Naive thymus-derived CD8-positive, alpha-beta T cell (primary cell): ENCODE data around the gene TAOK1. TPM values are rescaled to one million over a fixed set of nuclear protein-coding genes. Genes with fewer than 3 reads are reported as not detected.
A peak's percentile ranks its signal among the peaks of the same experiment; 100 is the strongest.

Experiments used
- ATAC-seq, 2 donors: fragments of 150-1000 bp; cut with Tn5 transposase in 1 of 2; sonication (Bioruptor Pico), chemical (Tn5 transposase) in 1 of 2; 1 replicate in 1 of 2; 2 replicates in 1 of 2; pipeline ENCODE4 v1.10.0; 2021; ENCODE audit warnings: mild to moderate bottlenecking in 2 of 2, moderate library complexity in 2 of 2
- POLR2A ChIA-PET: fragments of 350-600 bp; sonication (Branson Sonifier 250); formaldehyde crosslinking; loops from one replicate; lab custom pipeline; 2021; ENCODE audit warnings: antibody characterized with exemption; lab: Charles Lee
- DNase-seq, 10 donors: peaks; one replicate each; pipeline versions ENCODE4 v3.0.0 to v3.0.0-alpha.2; 2020 to 2022
- H3K27ac Mint-ChIP-seq, 10 donors: one replicate each; pipeline ENCODE4 v1.8.0; 2020 to 2022; ENCODE audit warnings: mild to moderate bottlenecking in 10 of 10, mixed read lengths in 10 of 10, moderate library complexity in 4 of 10, inconsistent platforms in 1 of 10
- H3K27me3 Mint-ChIP-seq, 5 donors: one replicate each; pipeline ENCODE4 v1.8.0; 2021 to 2022; ENCODE audit warnings: mixed read lengths in 5 of 5
- H3K36me3 Mint-ChIP-seq, 3 donors: one replicate each; pipeline ENCODE4 v1.8.0; 2020 to 2022; ENCODE audit warnings: mixed read lengths in 3 of 3, mild to moderate bottlenecking in 2 of 3, inconsistent platforms in 1 of 3
- H3K4me1 Mint-ChIP-seq, 4 donors: one replicate each; pipeline ENCODE4 v1.8.0; 2021 to 2022; ENCODE audit warnings: mixed read lengths in 4 of 4
- H3K4me3 Mint-ChIP-seq, 10 donors: one replicate each; pipeline ENCODE4 v1.8.0; 2020 to 2022; ENCODE audit warnings: mild to moderate bottlenecking in 10 of 10, mixed read lengths in 10 of 10, moderate library complexity in 6 of 10, inconsistent platforms in 1 of 10
- H3K9me3 Mint-ChIP-seq, 9 donors: one replicate each; pipeline ENCODE4 v1.8.0; 2020 to 2022; ENCODE audit warnings: mixed read lengths in 9 of 9, mild to moderate bottlenecking in 3 of 9, inconsistent platforms in 1 of 9, moderate library complexity in 1 of 9
- polyA plus RNA-seq, 3 donors: library from polyadenylated mRNA; unstranded; fragments of 300-500 nt; fragmentation: Illumina TruSeq; gene quantifications; one replicate each; pipeline ENCODE4 v1.2.3, GENCODE V29; 2021
- total RNA-seq, 8 experiments: library from RNA in 2 of 8; stranded (reverse) in 2 of 8; gene quantifications; one replicate each; pipeline ENCODE4 v1.2.3 and lab custom pipeline; 2021 to 2026

TAOK1 gene
- total and polyA plus RNA-seq, 5 experiments from 2014 or later: 2.4 to 63.8 (median 3.5) TPM

DNA sequence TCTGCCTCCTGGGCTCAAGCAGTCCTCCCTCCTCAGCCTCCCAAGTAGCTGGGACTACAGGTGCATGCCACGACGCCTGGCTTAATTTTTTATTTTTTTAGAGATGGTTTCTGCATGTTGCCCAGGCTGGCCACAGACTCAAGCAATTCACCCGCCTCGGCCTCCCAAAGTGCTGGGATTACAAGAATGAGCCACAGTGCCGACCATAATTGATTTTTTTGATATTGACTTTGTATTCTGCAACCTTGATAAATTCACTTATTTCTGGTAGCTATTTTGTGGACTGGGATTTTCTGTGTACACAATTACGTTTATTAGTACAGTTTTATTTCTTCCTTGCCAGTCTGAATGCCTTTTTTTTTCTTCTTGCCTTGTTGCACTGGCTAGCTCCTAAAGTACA is 30.0 kb downstream of the TAOK1 start:
- no peaks in the 10 kb centered on the region for H3K9me3 Mint-ChIP-seq
- POLR2A ChIA-PET: no interaction called here

DNA sequence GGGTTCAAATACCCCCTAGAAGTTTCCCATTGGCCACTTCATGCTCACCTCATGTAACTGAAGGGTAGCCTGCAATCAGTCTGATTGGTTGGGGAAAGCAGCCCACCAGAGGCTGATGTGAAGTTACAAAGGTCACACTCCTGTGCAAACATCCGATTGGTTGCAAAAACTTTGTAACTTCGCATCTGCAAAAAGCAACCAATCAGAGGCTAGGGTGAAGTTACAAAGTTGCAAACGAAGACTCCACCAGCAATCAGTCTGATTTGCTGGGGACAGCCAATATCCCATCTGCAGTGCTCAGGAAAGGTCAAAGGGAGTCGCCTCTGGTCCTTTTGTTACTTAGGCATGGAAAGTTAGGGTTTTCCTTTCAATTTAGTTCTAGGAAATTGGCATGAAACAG is 40.1 kb downstream of the TAOK1 start:
- Mint-ChIP-seq H3K4me1 (peaks cover 17 to 61% (median 36%) of the 10 kb centered on the region in 4 donors), H3K27me3 (no peaks in the 10 kb centered on the region), H3K27ac (no peak overlapping the region), H3K9me3 (no peaks in the 10 kb centered on the region), H3K36me3 (peaks cover 0 to 10% (median 5%) of the 10 kb centered on the region in 3 donors), H3K4me3 (no peak overlapping the region)
- ATAC-seq: no peak
- POLR2A ChIA-PET: no interaction called here
- no peak for DNase-seq

More for the DNA sequence above, 30.0 kb downstream of the TAOK1 start:
- peaks cover 7 to 22% (median 17%) of the 10 kb centered on the region in 4 donors for H3K4me1 Mint-ChIP-seq
- H3K4me3 Mint-ChIP-seq: no peak overlapping the region
- peak overlapping the region in 3 of 10 donors; percentile 37 to 71 (median 67) for H3K27ac Mint-ChIP-seq
- no peaks in the 10 kb centered on the region for H3K27me3 Mint-ChIP-seq
- DNase-seq: no peak
- peaks cover 0 to 46% (median 0%) of the 10 kb centered on the region in 3 donors for H3K36me3 Mint-ChIP-seq
- ATAC-seq: no peak

DNA sequence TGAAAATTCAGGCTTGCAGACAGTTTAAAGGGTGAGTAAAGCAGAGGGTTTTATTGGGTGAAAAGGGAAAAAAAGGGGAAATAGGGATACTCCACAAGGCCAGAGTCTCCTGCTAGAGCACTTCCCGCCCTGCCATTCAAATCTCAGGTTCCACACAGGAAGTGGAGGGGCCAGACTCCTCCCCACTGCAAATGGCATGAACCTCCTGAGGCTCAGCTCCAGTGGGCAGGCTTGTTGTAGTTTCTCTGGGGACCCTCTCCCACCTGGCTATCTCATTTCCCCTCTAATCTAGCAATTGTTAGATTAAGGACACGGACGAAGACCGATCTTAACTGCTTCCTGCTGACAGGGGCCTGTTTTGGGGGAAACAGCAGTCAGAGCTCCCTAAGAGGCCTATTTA is 43.4 kb downstream of the TAOK1 start:
- Mint-ChIP-seq H3K9me3 (no peaks in the 10 kb centered on the region), H3K4me3 (peak overlapping the region in 2 of 10 donors; percentile 4 to 36), H3K4me1 (peaks cover 11 to 52% (median 30%) of the 10 kb centered on the region in 4 donors), H3K27me3 (no peaks in the 10 kb centered on the region), H3K36me3 (peaks cover 0 to 6% (median 4%) of the 10 kb centered on the region in 3 donors), H3K27ac (peak overlapping the region in 4 of 10 donors; percentile 29 to 65 (median 46))
- no peak for DNase-seq
- POLR2A ChIA-PET: interaction anchor here (0.6 kb wide), 1 partner anchor 139 kb away, joined by 3 read pairs; the partner anchor contains the start of gene NUFIP2
- no peak for ATAC-seq

DNA sequence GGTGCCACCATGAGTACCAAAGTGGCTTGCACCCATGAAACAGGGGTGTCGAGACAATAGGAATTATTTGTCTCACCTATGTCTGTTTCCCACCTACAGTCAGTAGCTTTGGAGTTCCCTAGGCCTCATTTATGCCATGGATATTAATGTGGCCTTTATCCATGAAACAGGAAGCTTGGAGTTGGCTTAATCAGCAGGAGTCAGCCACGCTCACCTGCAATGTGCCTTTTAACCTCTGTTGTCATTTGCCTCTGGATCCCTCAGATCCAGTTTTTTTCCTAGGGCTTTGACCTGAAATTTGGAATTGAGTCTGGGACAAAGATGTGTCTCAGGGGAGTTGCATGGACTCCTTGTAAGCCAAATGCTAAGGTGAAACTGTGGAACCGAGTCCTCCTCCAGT is 44.4 kb downstream of the TAOK1 start:
- H3K4me1 Mint-ChIP-seq: peaks cover 10 to 49% (median 25%) of the 10 kb centered on the region in 4 donors
- H3K27ac Mint-ChIP-seq: peak overlapping the region in 2 of 10 donors; percentile 6 to 41
- peaks cover 0 to 9% (median 6%) of the 10 kb centered on the region in 3 donors for H3K36me3 Mint-ChIP-seq
- POLR2A ChIA-PET: no interaction called here
- no peak overlapping the region for H3K4me3 Mint-ChIP-seq
- ATAC-seq: no peak
- H3K9me3 Mint-ChIP-seq: no peaks in the 10 kb centered on the region
- no peak for DNase-seq
- H3K27me3 Mint-ChIP-seq: no peaks in the 10 kb centered on the region

DNA sequence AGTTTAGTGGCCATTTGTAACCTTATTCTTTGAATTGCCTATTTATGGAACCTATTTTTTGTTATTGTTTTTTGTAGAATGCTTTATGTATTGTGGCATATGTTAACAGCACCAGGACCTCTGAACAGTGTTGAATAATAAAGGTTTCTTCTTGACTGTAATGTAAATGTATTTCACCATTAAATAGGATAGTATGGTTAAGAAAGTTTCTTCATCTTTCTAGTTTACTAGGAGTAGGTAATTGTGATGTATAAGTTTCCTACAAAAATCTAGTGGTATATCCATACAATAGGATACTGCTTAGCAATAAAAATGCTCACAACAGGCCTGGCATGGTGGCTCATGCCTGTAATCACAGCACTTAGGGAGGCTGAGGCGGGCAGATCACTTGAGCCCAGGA is 52.3 kb downstream of the TAOK1 start:
- H3K4me1 Mint-ChIP-seq: peaks cover 17 to 56% (median 46%) of the 10 kb centered on the region in 4 donors
- H3K27me3 Mint-ChIP-seq: no peaks in the 10 kb centered on the region
- DNase-seq: no peak
- no peak for ATAC-seq
- H3K36me3 Mint-ChIP-seq: peaks cover 0 to 33% (median 3%) of the 10 kb centered on the region in 3 donors
- POLR2A ChIA-PET: no interaction called here
- no peak overlapping the region for H3K4me3 Mint-ChIP-seq
- peak overlapping the region in 5 of 10 donors; percentile 0 to 43 (median 29) for H3K27ac Mint-ChIP-seq
- H3K9me3 Mint-ChIP-seq: no peaks in the 10 kb centered on the region

DNA sequence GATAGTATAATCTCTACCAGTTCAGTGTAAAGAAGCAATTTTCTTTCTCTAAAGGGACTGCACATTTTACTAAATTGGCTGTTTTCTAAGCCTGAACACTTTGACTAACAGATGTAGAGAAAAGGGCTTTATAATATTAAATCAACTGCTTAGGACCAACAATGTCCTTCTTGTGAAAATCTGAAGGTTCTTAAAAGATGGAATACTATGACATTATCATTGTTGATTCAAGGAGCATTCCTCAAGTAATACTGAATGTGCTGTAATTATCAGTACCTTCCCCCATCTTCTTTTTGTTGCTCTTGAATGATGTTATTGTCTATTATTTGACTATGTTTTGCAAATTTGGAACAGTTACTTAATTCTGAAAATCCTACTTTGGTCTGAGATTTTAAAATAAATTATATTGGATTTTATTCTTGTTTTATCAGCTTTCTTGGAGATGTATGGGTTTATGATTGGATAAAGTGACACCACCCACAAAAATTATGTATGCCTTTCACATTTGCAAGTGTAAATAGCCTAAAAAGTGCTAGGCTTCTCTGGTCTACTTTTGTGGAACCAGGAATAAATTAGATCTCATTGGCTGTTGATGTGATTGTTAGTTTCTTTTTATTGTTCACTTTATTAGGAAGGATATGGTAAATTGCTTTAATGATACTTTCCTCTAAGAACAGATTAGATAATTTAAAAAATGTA is 53.0 kb downstream of the TAOK1 start:
- no peak for ATAC-seq
- POLR2A ChIA-PET: no interaction called here
- H3K4me3 Mint-ChIP-seq: no peak overlapping the region

DNA sequence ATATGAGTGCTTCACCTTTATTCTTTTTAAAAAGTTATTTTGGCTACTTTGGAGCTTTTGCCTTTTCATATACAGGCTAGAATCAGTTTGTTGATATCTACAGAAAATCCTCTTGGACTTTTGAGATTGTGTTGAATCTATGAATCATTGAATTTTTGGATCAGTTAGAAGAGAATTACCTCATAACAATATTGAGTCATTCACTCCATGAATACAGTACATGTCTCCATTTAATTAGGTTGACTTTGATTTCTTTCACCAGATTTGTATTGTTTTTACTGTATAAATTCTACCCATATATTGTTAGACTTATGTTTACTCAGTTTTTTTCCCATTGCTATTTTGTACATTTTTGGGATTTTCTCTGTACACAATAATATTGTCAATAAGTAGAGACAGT is 54.4 kb downstream of the TAOK1 start:
- Mint-ChIP-seq H3K9me3 (no peaks in the 10 kb centered on the region), H3K4me3 (no peak overlapping the region), H3K4me1 (peaks cover 22 to 65% (median 56%) of the 10 kb centered on the region in 4 donors), H3K36me3 (peaks cover 0 to 29% (median 3%) of the 10 kb centered on the region in 3 donors), H3K27me3 (no peaks in the 10 kb centered on the region), H3K27ac (peak overlapping the region in 5 of 10 donors; percentile 9 to 70 (median 60))
- no peak for ATAC-seq
- POLR2A ChIA-PET: no interaction called here
- no peak for DNase-seq

More for the DNA sequence above, 53.0 kb downstream of the TAOK1 start:
- DNase-seq: no peak
- peaks cover 0 to 33% (median 3%) of the 10 kb centered on the region in 3 donors for H3K36me3 Mint-ChIP-seq
- no peaks in the 10 kb centered on the region for H3K9me3 Mint-ChIP-seq
- H3K4me1 Mint-ChIP-seq: peaks cover 20 to 62% (median 51%) of the 10 kb centered on the region in 4 donors
- H3K27ac Mint-ChIP-seq: peak overlapping the region in 4 of 10 donors; percentile 0 to 24 (median 2)
- H3K27me3 Mint-ChIP-seq: no peaks in the 10 kb centered on the region

DNA sequence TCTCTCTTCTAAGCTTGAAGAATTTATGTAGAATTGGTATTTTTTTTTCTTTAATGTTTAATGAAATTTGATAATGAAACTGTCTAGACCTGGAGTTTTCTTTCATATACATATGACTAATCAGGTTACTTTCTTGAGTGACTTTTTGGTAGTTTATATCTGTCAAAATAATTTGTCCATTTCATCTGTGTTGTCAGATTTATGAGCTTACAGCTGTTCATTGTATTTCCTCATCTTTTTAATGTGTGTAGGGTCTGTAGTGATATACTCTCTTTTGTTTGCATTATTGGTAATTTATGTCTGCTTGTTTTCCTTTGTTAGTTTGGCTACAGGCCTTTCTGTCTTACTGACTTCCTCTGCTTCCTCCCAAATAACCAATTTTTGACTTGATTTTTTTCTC is 55.7 kb downstream of the TAOK1 start:
- Mint-ChIP-seq H3K4me3 (peak overlapping the region in 3 of 10 donors; percentile 4 to 47 (median 20)), H3K4me1 (peaks cover 25 to 64% (median 58%) of the 10 kb centered on the region in 4 donors), H3K27me3 (no peaks in the 10 kb centered on the region), H3K36me3 (peaks cover 0 to 23% (median 3%) of the 10 kb centered on the region in 3 donors), H3K9me3 (no peaks in the 10 kb centered on the region), H3K27ac (peak overlapping the region in 8 of 10 donors; percentile 1 to 93 (median 66))
- DNase-seq (no peak), ATAC-seq (no peak)
- POLR2A ChIA-PET: interaction anchor here (0.7 kb wide), 1 partner anchor 33 kb away, joined by 3 read pairs; no protein-coding TSS in a partner anchor

DNA sequence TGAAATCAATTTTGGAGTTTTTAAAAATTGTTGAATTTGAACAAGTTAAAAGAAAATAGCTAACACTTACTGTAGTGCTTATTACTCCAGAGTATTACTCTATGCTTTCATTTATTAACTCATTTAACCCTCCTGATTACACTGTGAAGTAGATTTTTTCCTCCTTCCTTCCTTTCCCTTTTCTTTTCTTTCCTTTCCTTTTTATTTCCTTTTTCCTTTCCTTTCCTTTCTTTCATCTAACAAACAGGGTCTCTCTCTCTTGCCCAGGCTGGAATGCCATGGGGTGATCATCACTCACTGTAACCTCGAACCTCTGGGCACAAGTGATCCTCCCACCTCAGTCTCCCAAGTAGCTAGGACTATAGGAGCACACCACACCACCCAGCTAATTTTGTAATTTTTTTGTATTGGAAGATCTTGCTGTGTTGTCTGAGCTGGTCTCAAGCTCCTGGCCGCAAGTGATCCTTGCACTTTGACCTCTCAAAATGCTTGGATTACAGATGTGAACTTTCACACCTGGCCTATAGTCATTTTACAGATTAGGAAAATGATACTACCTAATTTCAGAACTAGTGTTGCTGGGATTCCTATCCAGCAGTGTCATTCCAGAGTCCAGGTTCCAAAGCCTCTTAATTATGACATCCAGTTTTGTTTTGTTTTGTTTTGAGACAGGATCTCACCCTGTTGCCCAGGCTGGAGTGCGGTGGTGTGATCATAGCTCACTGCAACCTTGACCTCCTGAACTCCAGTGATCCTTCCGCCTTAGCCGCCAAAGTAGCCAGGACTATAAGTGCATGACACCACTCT is 59.9 kb downstream of the TAOK1 start:
- Mint-ChIP-seq H3K9me3 (no peaks in the 10 kb centered on the region), H3K4me3 (no peak overlapping the region), H3K27ac (peak overlapping the region; percentile 38 to 91 (median 72)), H3K36me3 (peaks cover 13 to 48% (median 25%) of the 10 kb centered on the region in 3 donors), H3K27me3 (no peaks in the 10 kb centered on the region), H3K4me1 (peaks cover 23 to 40% (median 36%) of the 10 kb centered on the region in 4 donors)
- ATAC-seq: no peak
- DNase-seq: no peak
- POLR2A ChIA-PET: no interaction called here

DNA sequence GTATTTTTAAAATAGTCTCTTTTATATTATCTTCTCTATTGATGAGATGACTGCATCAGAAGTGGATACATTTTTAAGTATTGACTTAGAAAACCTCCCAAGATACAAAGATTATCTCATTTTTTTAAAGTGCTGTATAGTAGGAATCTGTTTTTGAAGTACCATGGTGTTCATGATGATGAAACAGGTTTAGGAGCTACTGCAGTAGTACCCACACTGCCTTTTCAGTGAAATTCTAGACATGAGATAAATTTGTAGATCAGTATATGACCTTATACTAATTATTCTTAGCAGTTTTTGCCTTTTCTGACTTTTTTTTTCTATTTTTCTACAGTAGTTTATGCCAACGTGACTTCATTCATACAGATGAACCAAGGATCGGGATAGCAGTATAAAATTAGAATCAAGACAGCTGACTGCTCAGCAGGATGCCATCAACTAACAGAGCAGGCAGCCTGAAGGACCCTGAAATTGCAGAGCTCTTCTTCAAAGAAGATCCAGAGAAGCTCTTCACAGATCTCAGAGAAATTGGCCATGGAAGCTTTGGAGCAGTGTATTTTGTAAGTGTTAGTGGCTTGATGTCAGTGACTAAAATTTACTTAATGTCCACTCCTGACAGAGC is 61.1 kb downstream of the TAOK1 start:
- no peak for DNase-seq
- peaks cover 19 to 38% (median 31%) of the 10 kb centered on the region in 4 donors for H3K4me1 Mint-ChIP-seq
- POLR2A ChIA-PET: interaction anchor here (0.6 kb wide), 1 partner anchor 11 kb away, joined by 3 read pairs; no protein-coding TSS in a partner anchor
- no peak for ATAC-seq
- no peaks in the 10 kb centered on the region for H3K9me3 Mint-ChIP-seq
- H3K27me3 Mint-ChIP-seq: no peaks in the 10 kb centered on the region
- H3K4me3 Mint-ChIP-seq: no peak overlapping the region
- H3K27ac Mint-ChIP-seq: peak overlapping the region in 9 of 10 donors; percentile 27 to 84 (median 61)
- peaks cover 13 to 59% (median 25%) of the 10 kb centered on the region in 3 donors for H3K36me3 Mint-ChIP-seq

DNA sequence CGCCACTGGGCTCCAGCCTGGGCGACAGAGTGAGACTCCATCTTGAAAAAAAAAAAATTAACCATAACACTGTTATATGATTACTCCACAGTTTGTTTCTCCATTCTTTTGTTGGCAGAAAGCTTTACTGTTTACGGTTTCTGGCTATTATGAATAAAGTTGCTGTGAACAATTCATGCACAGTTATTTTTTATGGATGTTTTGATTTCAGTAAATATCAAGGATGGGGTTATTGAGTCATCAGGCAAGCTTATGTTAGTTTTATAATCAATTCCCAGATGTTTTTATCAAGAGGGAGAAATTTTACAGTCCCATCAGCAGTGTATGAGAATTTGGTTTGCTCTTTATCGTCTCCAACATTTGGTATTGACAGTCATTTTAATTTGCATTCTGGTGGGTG is 67.9 kb downstream of the TAOK1 start:
- peaks cover 0 to 83% (median 10%) of the 10 kb centered on the region in 3 donors for H3K36me3 Mint-ChIP-seq
- DNase-seq: no peak
- no peaks in the 10 kb centered on the region for H3K27me3 Mint-ChIP-seq
- H3K27ac Mint-ChIP-seq: peak overlapping the region in 1 of 10 donors; percentile 43
- POLR2A ChIA-PET: interaction anchor here (0.7 kb wide), 1 partner anchor 18 kb away, joined by 3 read pairs; no protein-coding TSS in a partner anchor
- no peak for ATAC-seq
- no peaks in the 10 kb centered on the region for H3K9me3 Mint-ChIP-seq
- no peak overlapping the region for H3K4me3 Mint-ChIP-seq
- peaks cover 16 to 44% (median 35%) of the 10 kb centered on the region in 4 donors for H3K4me1 Mint-ChIP-seq
